HG02763 (cell line): ENCODE results near the gene SLC35G6.

Source experiments
- ATAC-seq: cut with Tn5 transposase; IDR thresholded peaks from one replicate; pipeline ENCODE4 v1.9.1; 2021; ENCODE audit warnings: mild to moderate bottlenecking, moderate library complexity; ENCODE audit not compliant: unreplicated experiment

The SLC35G6 gene

GRCh38 chr17:7499161-7499560 lies 17.9 kb downstream of the SLC35G6 start:
- no peak for ATAC-seq

GRCh38 chr17:7501729-7502128 lies 20.5 kb downstream of the SLC35G6 start:
- no peak for ATAC-seq

- ATAC-seq = no peak
Measured at GRCh38 chr17:7502171-7502847, 21.1 kb downstream of the SLC35G6 start.

- no peak for ATAC-seq
Measured at GRCh38 chr17:7502987-7503386, 21.7 kb downstream of the SLC35G6 start.

- ATAC-seq = no peak
Measured at GRCh38 chr17:7503521-7503920, 22.3 kb downstream of the SLC35G6 start.

- ATAC-seq = no peak
Measured at GRCh38 chr17:7508145-7508544, 26.9 kb downstream of the SLC35G6 start.

GRCh38 chr17:7508846-7509245 lies 27.6 kb downstream of the SLC35G6 start:
- ATAC-seq = no peak

- ATAC-seq = no peak
Measured at GRCh38 chr17:7509937-7510336, 28.7 kb downstream of the SLC35G6 start.

- no peak for ATAC-seq
Measured at GRCh38 chr17:7511108-7511507, 29.9 kb downstream of the SLC35G6 start.

- ATAC-seq = no peak
Measured at GRCh38 chr17:7512105-7512504, 30.9 kb downstream of the SLC35G6 start.

- no peak for ATAC-seq
Measured at GRCh38 chr17:7512824-7513540, 31.7 kb downstream of the SLC35G6 start.

GRCh38 chr17:7513850-7514419 lies 32.7 kb downstream of the SLC35G6 start:
- ATAC-seq = no peak

GRCh38 chr17:7515911-7516610 lies 34.8 kb downstream of the SLC35G6 start:
- no peak for ATAC-seq

- ATAC-seq = no peak
Measured at GRCh38 chr17:7523033-7523432, 41.8 kb downstream of the SLC35G6 start.

- ATAC-seq = no peak
Measured at GRCh38 chr17:7528842-7529241, 47.6 kb downstream of the SLC35G6 start.

- no peak for ATAC-seq
Measured at GRCh38 chr17:7530023-7530900, 49.0 kb downstream of the SLC35G6 start.
